BLaER1 (cell line): ENCODE results near the gene PLEKHG4B.
"Not testable (repeated sequence)": the region's sequence is repeated elsewhere in the genome, so short reads cannot be mapped to it uniquely, and the experiment has no call there.

ENCODE experiments used
- H3K27ac ChIP-seq: shearing (Covaris generic); formaldehyde crosslinking; 2 replicates; pipeline ENCODE4 v1.8.1; 2022
- H3K27me3 ChIP-seq: shearing (Covaris generic); formaldehyde crosslinking; 2 replicates; pipeline ENCODE4 v1.8.1; 2022
- H3K36me3 ChIP-seq: shearing (Covaris generic); formaldehyde crosslinking; 2 replicates; pipeline ENCODE4 v1.8.1; 2022
- H3K4me1 ChIP-seq: shearing (Covaris generic); formaldehyde crosslinking; 2 replicates; pipeline ENCODE4 v1.8.1; 2022
- H3K4me2 ChIP-seq: shearing (Covaris generic); formaldehyde crosslinking; 2 replicates; pipeline ENCODE4 v1.8.1; 2022
- H3K4me3 ChIP-seq: shearing (Covaris generic); formaldehyde crosslinking; 2 replicates; pipeline ENCODE4 v1.8.1; 2022
- H3K9ac ChIP-seq: shearing (Covaris generic); formaldehyde crosslinking; 2 replicates; pipeline ENCODE4 v1.8.1; 2022
- H3K9me3 ChIP-seq: shearing (Covaris generic); formaldehyde crosslinking; 2 replicates; pipeline ENCODE4 v1.8.1; 2022
- H4K20me1 ChIP-seq: shearing (Covaris generic); formaldehyde crosslinking; 2 replicates; pipeline ENCODE4 v1.8.1; 2022
- Cebpa-rat ChIP-seq: shearing (Covaris generic); IDR thresholded peaks from 2 replicates; pipeline ENCODE4 v1.8.1; 2022

Gene PLEKHG4B

DNA sequence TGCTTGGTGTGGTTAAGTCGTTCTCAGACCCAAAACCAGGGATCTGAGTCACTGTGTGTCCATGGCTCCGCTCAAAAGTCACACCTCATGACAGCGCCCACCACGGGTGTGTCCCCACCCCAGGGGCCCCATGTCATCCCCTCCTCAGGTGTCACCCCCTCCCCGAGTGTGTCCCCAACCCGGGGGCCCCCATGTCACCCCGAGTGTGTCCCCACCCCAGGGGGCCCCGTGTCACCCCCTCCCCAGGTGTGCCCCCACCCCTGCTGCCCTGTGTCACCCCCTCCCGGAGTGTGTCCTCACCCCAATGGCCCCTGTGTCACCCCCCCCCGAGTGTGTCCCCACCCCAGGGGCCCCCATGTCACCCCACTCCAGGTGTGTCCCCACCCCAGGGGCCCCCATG lies 104.4 kb downstream of the PLEKHG4B start:
- no peak for TF ChIP-seq Cebpa-rat
- Histone ChIP-seq H3K9ac (no peak overlapping the region), H3K36me3 (peaks cover 48% of the 10 kb centered on the region), H3K4me1 (peaks cover 79% of the 10 kb centered on the region), H4K20me1 (peaks cover 68% of the 10 kb centered on the region), H3K4me2 (peak overlapping the region; percentile 99), H3K4me3 (no peak overlapping the region), H3K27me3 (no peaks in the 10 kb centered on the region), H3K9me3 (no peaks in the 10 kb centered on the region), H3K27ac (0 out of 2 replicates have a peak overlapping the region, but pooled peaks have one; percentile 100)

DNA sequence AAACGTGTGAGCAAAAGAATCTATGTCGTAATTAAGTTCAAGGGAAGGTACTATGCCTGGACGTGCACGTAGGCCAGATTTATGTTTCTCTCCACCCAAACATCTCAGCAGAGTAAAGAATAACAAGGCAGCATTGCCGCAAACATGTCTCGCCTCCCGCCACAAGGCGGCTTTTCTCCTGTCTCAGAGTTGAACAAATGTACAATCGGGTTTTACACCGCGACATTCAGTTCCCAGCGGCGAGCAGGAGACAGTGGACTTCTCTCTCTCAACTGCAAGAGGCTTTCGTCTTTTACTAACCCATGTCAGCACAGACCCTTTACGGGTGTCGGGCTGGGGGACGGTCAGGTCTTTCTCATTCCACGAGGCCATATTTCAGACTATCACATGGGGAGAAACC lies 105.1 kb downstream of the PLEKHG4B start:
- H3K4me3 ChIP-seq, H3K27ac ChIP-seq, H3K9me3 ChIP-seq, H3K27me3 ChIP-seq, H3K4me2 ChIP-seq, H3K9ac ChIP-seq: not testable (repeated sequence)
- peaks cover 74% of the 10 kb centered on the region for H4K20me1 ChIP-seq
- H3K4me1 ChIP-seq, result peaks cover 79% of the 10 kb centered on the region
- peaks cover 48% of the 10 kb centered on the region for H3K36me3 ChIP-seq

DNA sequence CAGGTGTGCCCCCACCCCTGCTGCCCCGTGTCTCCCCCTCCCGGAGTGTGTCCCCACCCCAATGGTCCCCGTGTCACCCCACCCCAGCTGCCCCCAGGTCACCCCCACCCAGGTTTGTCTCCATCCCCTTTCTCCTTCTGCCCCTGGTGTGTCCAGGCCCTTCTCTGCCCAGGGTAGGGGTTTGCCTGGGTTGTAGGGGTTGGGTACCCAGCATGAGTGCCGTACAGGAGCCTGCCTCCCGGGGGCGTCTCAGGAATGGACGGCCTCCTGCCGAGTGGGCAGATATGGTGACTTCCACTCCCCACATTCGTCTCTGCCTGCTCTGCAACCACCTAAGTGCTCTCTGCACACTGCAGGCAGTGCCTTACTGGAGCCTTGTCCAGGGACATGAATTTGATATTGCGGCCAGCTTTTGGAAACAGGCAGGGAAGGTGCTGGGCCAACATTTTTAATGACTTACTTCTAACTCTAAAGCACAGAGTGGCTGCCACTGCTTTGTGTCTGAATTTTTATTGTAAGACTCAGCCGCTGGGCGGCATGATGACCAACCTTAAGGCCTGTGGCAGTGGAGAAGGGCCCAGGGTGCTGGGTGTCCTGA lies 106.0 kb downstream of the PLEKHG4B start:
- H3K4me1 ChIP-seq, result peaks cover 77% of the 10 kb centered on the region
- H3K4me3 ChIP-seq, result no peak overlapping the region
- H3K27me3 ChIP-seq, result no peaks in the 10 kb centered on the region
- H3K36me3 ChIP-seq, result peaks cover 51% of the 10 kb centered on the region
- TF ChIP-seq Cebpa-rat, result no peak
- H3K4me2 ChIP-seq, result peak overlapping the region; percentile 77; the same call in 1 of the 2 replicates
- H3K9ac ChIP-seq, result no peak overlapping the region
- H3K9me3 ChIP-seq, result no peaks in the 10 kb centered on the region
- H3K27ac ChIP-seq, result no peak overlapping the region
- peaks cover 74% of the 10 kb centered on the region for H4K20me1 ChIP-seq

DNA sequence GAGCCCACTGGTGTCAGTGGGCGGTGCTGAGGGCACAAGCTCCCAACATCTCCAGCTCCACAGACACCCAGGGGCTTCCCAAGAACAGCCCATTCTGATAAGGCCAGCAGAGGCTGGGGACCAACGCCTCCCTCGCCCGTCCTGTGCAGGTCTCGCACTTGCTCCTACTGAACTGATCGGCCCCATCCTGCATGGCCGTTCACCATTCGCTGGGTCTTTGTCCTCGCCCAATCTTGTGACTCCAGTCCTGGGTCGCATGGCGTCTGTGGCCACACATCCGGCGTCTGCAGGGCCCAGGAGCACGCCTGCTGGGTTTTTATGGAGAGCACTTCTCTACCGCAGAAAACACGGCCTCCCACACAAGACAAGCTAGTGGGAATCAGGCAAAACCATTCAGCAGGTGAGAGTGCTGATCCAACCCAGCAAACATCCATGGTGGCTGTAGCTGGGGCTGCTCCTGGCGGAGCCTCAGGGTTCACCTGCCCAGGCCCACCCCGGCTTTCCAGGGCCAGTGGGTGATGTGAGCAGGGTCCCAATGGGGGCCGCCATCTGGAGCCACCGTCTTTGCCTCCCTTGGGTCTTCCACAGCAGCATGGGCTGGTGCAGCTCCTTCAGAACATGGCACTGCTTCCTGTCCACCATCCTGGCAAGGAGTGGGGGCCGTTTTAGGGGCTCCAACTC lies 106.7 kb downstream of the PLEKHG4B start:
- Histone ChIP-seq H3K4me2 (peak overlapping the region; percentile 77), H4K20me1 (peaks cover 71% of the 10 kb centered on the region), H3K4me1 (peaks cover 74% of the 10 kb centered on the region), H3K4me3 (no peak overlapping the region), H3K9me3 (no peaks in the 10 kb centered on the region), H3K27me3 (no peaks in the 10 kb centered on the region; the same call in 1 of the 2 replicates), H3K36me3 (peaks cover 58% of the 10 kb centered on the region), H3K27ac (peak overlapping the region; percentile 63), H3K9ac (no peak overlapping the region)
- no peak for TF ChIP-seq Cebpa-rat

DNA sequence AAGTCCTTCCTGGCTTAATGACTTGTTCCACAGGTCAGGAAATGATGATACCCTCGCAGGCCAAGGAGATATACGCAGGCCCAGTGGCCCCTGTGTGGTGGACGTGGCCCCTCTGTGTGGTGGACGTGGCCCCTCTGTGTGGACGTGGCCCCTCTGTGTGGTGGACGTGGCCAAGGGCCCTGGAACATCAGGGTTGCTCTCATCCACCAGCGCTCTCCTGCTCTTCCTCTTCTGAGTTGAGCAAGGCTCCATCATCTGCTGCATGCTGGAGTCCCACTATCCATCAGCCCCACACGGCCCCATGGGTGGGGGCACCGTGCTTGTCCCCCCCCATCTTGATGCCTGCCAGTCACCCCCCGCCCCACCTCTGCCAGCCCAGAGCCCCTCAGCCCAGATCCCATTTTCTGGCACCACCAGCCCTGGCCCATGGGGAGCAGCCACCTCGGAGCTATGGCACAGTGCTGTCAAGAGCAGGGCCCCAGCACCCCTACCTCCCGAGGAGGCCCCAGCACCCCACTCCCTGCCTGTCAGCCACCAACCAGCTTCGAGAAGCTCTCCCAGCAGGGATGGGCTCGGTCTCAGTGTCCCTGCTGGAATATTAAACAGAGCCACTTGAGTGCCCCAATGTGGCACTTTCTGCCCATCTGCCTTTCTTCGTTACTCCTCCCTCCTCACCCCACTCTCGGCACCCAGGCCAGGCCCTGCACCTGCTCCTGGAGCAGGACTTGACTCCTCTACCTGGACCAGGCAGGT lies 107.4 kb downstream of the PLEKHG4B start:
- peaks cover 58% of the 10 kb centered on the region for H3K36me3 ChIP-seq
- TF ChIP-seq Cebpa-rat, result no peak
- H3K4me2 ChIP-seq, result peak overlapping the region; percentile 77
- H3K27ac ChIP-seq, result peak overlapping the region; percentile 63
- peaks cover 64% of the 10 kb centered on the region for H4K20me1 ChIP-seq
- H3K27me3 ChIP-seq, result no peaks in the 10 kb centered on the region; the same call in 1 of the 2 replicates
- no peak overlapping the region for H3K4me3 ChIP-seq
- no peak overlapping the region for H3K9ac ChIP-seq
- H3K4me1 ChIP-seq, result peaks cover 67% of the 10 kb centered on the region
- H3K9me3 ChIP-seq, result no peaks in the 10 kb centered on the region

DNA sequence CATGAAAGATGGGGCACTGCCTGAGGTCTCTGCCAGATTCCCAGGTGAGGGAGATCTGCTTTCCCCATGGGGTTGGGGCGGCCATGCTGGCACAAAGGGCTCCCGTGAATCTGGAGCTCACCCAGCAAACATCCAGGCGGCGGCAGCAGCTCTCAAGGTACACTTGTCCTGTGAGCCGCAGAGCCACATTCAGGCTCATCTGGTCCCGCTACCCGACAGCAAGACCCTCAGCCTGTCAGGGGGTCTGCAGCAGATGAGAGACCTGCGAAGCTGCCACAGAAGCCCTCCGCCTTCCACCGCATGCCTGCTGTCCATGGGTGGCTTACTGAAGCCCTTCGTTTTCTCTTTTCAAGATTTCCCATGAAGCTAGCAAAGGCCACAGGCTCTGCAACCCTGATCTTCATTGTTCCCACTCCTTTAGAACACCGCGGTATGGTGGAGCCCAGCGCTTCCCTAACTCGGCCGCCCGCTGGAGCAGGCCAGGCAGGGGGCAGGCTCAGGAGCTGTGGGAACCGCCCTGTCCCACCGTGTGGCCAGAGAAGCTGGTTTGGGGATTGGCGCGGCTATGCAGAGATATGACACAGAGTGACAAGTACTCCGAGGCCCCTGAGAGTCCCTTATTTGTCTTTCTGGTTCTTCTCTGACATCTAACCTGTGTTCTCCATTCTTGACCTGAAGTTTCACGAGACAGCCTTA lies 108.1 kb downstream of the PLEKHG4B start:
- H3K9me3 ChIP-seq, result no peaks in the 10 kb centered on the region
- H4K20me1 ChIP-seq, result peaks cover 59% of the 10 kb centered on the region
- H3K9ac ChIP-seq, result peak overlapping the region; percentile 42; the same call in 1 of the 2 replicates
- H3K27ac ChIP-seq, result peak overlapping the region; percentile 63
- H3K4me1 ChIP-seq, result peaks cover 59% of the 10 kb centered on the region
- peaks cover 58% of the 10 kb centered on the region for H3K36me3 ChIP-seq
- no peaks in the 10 kb centered on the region; the same call in 1 of the 2 replicates for H3K27me3 ChIP-seq
- H3K4me3 ChIP-seq, result no peak overlapping the region
- H3K4me2 ChIP-seq, result peak overlapping the region; percentile 77
- TF ChIP-seq Cebpa-rat, result no peak

DNA sequence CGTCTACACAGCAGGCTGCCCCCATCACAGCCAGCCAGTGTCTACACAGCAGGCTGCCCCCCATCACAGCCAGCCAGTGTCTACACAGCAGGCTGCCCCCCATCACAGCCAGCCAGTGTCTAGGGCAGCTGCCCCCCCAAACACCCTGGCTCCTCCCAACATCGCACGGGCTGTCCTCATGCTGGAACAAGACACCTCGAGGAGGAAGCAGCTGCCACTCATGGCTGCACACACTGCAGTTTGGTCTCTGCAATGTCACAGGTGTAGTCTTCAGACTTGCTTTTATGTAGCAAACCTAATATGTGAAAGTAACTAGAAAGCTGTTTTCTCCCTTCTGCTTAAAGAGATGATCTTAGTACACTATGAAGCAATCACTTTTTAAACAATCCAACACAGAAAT lies 109.0 kb downstream of the PLEKHG4B start:
- TF ChIP-seq Cebpa-rat, result no peak
- Histone ChIP-seq H3K4me3 (no peak overlapping the region), H3K9me3 (no peaks in the 10 kb centered on the region), H3K36me3 (peaks cover 58% of the 10 kb centered on the region), H3K9ac (peak overlapping the region; percentile 42; the same call in 1 of the 2 replicates), H3K27me3 (no peaks in the 10 kb centered on the region; the same call in 1 of the 2 replicates), H4K20me1 (peaks cover 54% of the 10 kb centered on the region), H3K27ac (peak overlapping the region; percentile 63), H3K4me2 (peak overlapping the region; percentile 77), H3K4me1 (peaks cover 51% of the 10 kb centered on the region)

DNA sequence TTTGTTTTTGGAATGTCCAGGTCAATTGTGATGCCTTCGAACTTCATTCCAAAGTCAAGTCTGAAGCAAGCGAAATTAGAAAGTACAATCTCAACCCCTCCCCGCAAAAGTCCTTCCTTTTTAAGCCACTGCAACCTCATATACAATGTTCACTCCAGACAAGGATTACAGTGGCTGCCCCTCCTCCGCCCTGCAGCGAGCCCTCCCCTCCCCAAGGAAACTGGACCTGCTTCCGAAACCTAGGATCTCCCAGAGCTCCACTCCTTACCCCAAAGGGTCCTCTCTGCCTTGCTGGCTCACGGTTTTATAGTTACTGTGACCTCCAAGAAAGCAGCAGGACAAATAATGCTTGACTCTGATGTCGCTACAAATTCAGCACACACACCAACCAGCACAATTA lies 109.7 kb downstream of the PLEKHG4B start:
- no peaks in the 10 kb centered on the region; the same call in 1 of the 2 replicates for H3K27me3 ChIP-seq
- peaks cover 55% of the 10 kb centered on the region for H3K4me1 ChIP-seq
- H3K9me3 ChIP-seq, result no peaks in the 10 kb centered on the region
- H3K4me3 ChIP-seq, result no peak overlapping the region
- H3K36me3 ChIP-seq, result peaks cover 61% of the 10 kb centered on the region
- H3K9ac ChIP-seq, result no peak overlapping the region
- no peak for TF ChIP-seq Cebpa-rat
- H3K27ac ChIP-seq, result peak overlapping the region; percentile 49; the same call in 1 of the 2 replicates
- H3K4me2 ChIP-seq, result peak overlapping the region; percentile 77
- peaks cover 57% of the 10 kb centered on the region; the same call in 1 of the 2 replicates for H4K20me1 ChIP-seq

DNA sequence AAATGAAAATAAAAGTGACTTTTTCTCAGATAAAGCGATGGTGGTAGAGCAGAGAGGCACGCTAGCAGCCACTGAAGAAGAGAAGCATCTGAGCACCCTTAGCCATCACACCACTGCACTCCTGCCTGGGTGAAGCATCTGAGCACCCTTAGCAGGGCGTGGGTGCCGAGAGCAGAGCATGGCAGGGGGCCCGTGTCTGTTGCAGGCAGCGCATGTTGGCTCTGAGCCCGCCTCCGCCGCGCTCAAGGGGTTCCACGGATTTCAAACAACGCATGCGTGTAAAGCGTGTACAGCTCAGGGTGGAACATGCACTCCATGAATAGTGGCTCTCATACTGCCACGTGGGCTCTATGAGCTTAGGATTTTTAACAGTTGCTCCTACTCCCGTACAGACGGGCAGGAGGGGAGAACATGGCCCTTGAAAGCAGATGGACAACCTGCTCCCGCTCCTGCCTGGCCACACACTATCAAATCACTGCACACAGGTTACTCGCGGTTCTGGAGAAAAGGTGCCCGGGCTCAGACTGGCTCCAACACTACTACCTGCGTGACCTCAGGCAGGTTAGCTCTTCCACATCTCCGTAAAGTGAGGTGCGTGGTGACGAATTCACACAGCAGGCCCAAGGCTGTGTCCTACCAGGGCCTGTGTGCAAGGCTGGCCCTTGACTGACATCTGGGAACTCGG lies 111.4 kb downstream of the PLEKHG4B start:
- no peak overlapping the region for H3K4me3 ChIP-seq
- H3K27ac ChIP-seq, result no peak overlapping the region
- H3K9ac ChIP-seq, result no peak overlapping the region
- no peaks in the 10 kb centered on the region; the same call in 1 of the 2 replicates for H3K27me3 ChIP-seq
- no peak for TF ChIP-seq Cebpa-rat
- peaks cover 4% of the 10 kb centered on the region; the same call in 1 of the 2 replicates for H3K9me3 ChIP-seq
- peaks cover 59% of the 10 kb centered on the region for H3K36me3 ChIP-seq
- no peak overlapping the region for H3K4me2 ChIP-seq
- H3K4me1 ChIP-seq, result peaks cover 67% of the 10 kb centered on the region
- H4K20me1 ChIP-seq, result peaks cover 65% of the 10 kb centered on the region; the same call in 1 of the 2 replicates
